Embryonic facial prominence (tissue), 1 donor: ENCODE data around the gene MBTPS2.
"Not testable (repeated sequence)": the region's sequence is repeated elsewhere in the genome, so short reads cannot be mapped to it uniquely, and the experiment has no call there.

Experiments used
- DNase-seq: peaks from one replicate; pipeline ENCODE4 v3.0.0-alpha.2; 2016; ENCODE audit errors: extremely low spot score

The MBTPS2 gene

GRCh38 chrX:21856504-21856903 is 17.1 kb downstream of the MBTPS2 start:
- DNase-seq = no peak

GRCh38 chrX:21863241-21863640 is 23.8 kb downstream of the MBTPS2 start:
- no peak for DNase-seq

GRCh38 chrX:21865436-21865835 is 26.0 kb downstream of the MBTPS2 start:
- DNase-seq = no peak

GRCh38 chrX:21870494-21870893 is 31.1 kb downstream of the MBTPS2 start:
- no peak for DNase-seq

GRCh38 chrX:21873063-21873775 is 33.8 kb downstream of the MBTPS2 start:
- no peak for DNase-seq

- DNase-seq = not testable (repeated sequence)
These were observed 34.8 kb downstream of the MBTPS2 start for GRCh38 chrX:21874182-21874581.

GRCh38 chrX:21875013-21875412 is 35.6 kb downstream of the MBTPS2 start:
- no peak for DNase-seq

- DNase-seq = no peak
These were observed 42.6 kb downstream of the MBTPS2 start for GRCh38 chrX:21881881-21882574.

GRCh38 chrX:21883258-21883657 is 43.8 kb downstream of the MBTPS2 start:
- no peak for DNase-seq

GRCh38 chrX:21885568-21885967 is 46.2 kb downstream of the MBTPS2 start:
- DNase-seq = no peak

- DNase-seq = no peak
These were observed 65.9 kb downstream of the MBTPS2 start for GRCh38 chrX:21905313-21905712.

GRCh38 chrX:21905953-21906352 is 66.5 kb downstream of the MBTPS2 start:
- no peak for DNase-seq

GRCh38 chrX:21907260-21907659 is 67.8 kb downstream of the MBTPS2 start:
- DNase-seq = no peak

- DNase-seq = no peak
These were observed 72.1 kb downstream of the MBTPS2 start for GRCh38 chrX:21911481-21911880.

- no peak for DNase-seq
These were observed 72.8 kb downstream of the MBTPS2 start for GRCh38 chrX:21912220-21912619.

GRCh38 chrX:21912989-21913388 is 73.6 kb downstream of the MBTPS2 start:
- DNase-seq = no peak

- no peak for DNase-seq
These were observed 86.7 kb downstream of the MBTPS2 start for GRCh38 chrX:21926116-21926515.

- no peak for DNase-seq
These were observed 87.3 kb downstream of the MBTPS2 start for GRCh38 chrX:21926527-21927278.

GRCh38 chrX:21929209-21929608 is 89.8 kb downstream of the MBTPS2 start:
- no peak for DNase-seq

- DNase-seq = no peak
These were observed 91.6 kb downstream of the MBTPS2 start for GRCh38 chrX:21930986-21931385.

- DNase-seq = no peak
These were observed 93.0 kb downstream of the MBTPS2 start for GRCh38 chrX:21932292-21933002.

GRCh38 chrX:21933077-21933476 is 93.7 kb downstream of the MBTPS2 start:
- no peak for DNase-seq
